ENCODE results near the gene PTPN6. TPM values are rescaled to one million over a fixed set of nuclear protein-coding genes. Genes with fewer than 3 reads are reported as not detected.

The PTPN6 gene
- total RNA-seq, 1 donor from 2014 or later: 17.8 TPM

DNA sequence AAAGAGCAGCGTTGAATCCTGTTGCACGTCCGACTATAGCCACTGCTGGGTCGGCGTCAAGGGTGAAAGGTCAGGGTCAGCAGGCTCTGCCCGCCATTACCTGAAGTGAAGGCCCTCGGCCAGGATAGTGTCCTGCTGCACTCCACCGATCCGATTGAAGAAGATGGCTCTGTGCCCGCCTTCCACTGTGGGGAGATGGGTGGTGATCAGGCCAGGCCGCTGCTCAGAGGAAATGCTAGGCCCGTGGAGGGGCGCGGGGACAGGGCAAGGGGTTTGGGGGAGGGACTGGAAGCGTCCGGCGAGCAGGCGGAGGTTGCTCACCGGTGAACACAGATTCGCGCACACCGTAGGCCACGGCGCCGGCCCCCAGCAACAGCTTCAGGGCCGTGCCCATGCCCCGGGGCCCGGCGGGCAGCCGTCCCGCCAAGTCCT lies 19.0 kb downstream of the PTPN6 start:
- peak; percentile 27 for ATAC-seq

DNA sequence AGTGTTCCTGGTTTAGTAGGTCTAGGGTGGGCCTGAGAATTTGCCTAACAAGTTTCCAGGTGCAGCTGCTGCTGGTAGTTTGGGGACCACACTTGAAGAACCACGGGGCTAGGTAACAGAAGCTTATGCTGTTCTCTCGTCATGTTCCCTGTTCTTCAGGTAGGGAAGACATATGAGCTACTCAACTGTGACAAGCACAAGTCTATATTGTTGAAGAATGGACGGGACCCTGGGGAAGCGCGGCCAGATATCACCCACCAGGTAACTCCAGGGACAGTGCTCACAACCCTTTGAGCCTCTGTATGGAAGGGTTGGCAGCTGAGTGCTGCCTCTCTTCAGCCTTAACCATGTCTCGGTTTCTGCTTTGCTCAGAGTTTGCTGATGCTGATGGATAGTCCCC lies 23.0 kb downstream of the PTPN6 start:
- no peak for ATAC-seq

DNA sequence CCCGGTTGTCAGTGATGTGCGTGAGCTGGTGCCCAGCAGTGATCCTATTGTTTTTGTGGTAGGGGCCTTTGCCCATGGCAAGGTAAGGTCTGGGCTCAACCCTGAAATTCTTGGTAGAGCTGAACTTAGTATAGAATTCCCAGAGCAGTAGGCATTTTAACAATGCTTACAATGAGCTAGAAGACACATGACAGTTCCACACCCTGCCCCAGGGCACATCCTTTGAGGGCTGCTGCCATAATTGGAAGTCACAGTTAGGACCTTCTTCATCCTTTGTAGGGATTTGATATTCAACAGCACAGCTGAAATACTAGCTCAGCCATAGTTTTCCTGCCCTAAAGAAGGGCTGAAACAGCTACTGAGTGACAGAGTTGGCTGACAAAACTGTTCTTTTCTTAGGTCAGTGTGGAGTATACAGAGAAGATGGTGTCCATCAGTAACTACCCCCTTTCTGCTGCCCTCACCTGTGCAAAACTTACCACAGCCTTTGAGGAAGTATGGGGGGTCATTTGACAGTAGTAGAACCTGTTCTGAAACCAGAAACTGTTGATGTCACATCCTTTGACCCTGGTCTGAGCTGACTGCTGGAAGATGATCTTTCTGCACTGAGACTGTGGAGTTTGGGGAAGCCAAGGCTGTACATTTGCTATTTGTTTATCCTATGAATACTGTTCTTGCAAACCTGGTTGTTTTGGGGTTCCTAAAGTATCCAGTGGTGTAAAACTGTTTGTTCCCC lies 24.3 kb downstream of the PTPN6 start:
- no peak for ATAC-seq

DNA sequence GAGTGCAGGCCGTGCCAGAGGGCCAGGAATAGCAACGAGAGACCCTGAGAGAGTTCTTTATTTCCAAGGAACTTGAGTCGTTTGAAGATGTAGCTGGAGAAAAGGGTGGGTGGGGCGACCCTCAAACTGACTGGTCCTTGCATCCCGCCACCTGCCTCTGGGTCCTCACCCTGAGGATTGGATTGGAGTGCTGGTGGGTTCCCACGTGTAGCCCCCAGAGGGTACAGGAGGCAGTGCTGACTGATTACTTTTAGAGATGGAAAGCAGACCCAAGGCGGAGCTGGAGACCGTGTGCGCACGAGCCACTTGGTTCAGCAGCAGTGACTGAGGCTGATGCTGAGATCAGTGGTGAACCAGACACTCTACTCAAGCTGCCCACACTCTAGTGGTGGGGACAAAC lies 26.5 kb downstream of the PTPN6 start:
- no peak for ATAC-seq

DNA sequence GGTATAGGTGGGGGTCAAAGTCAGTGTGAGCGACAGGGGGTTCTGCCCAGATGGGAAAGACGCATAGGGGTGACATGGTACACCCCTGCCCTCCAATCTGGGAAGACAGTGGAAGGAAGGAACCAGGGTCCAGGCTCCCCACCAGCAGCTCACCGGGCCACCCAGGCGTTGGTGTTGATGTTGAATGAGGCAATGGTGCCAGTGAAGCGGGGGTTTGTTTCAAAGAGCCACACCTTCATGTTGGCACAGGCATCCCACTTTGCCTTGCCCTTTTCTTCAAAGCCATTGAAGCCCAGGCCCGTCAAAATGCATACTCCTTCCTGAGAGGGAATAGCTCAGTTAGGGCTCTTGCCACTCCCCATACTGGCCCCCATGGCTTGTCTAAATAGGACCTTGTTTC lies 27.0 kb downstream of the PTPN6 start:
- ATAC-seq: no peak

DNA sequence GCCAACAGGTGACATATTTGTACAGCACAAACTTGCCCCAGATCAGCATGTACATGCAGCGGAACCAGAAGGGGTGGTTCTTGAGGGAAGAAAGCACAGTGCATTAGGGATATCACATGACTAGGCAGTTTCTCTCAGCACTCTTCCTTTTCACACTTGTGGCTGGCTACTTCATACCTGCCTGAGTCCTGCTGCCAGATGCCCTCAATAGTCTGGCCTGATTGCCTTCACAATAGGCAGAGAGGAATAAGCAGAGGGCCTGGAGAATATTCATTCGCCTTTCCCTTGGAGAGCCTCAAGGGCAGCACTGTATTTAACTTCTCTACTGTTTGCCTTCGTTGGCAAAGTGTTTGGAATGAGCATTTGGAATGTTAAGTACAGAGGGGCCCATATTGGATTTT lies 27.5 kb downstream of the PTPN6 start:
- peak; percentile 89 for ATAC-seq

DNA sequence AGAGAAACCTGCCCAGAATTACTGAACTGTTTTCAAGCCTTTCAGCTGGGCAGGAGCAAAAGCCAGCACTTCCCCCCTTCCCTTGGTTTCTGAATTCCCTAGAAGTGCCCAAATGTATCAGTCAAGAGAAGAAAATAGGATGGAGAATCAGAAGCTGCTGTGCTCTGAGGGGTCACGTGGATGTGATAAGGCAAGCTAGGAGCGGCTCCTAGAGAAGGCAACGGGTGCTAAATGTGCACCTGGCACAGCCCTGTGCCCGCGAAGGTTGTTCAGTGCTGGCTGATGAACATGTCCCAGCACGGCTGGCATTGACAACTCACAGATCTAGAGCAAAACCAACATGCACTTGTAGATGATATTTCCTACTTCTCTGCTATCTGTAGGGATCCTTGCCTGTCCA lies 27.9 kb downstream of the PTPN6 start:
- ATAC-seq: peak; percentile 63

DNA sequence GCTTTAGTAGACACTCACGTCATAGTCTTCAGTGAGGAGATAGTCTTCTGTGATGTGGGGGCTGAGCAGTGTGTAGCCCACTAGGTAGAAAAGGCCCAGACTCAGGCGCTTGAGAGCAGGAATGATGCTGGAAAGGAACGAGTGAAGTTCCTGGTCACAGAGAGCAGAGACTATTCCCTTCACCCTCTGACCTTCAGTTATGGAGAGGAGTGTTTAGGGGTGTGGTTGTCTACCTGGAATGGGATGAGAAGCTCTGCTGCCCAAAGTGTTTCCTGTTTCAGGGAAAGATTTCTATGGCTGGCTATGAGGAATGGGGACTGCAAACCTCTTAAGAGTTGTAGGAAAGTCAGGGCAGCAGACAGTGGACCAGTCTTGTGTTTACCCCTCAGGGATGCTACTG lies 28.3 kb downstream of the PTPN6 start:
- peak; percentile 14 for ATAC-seq

DNA sequence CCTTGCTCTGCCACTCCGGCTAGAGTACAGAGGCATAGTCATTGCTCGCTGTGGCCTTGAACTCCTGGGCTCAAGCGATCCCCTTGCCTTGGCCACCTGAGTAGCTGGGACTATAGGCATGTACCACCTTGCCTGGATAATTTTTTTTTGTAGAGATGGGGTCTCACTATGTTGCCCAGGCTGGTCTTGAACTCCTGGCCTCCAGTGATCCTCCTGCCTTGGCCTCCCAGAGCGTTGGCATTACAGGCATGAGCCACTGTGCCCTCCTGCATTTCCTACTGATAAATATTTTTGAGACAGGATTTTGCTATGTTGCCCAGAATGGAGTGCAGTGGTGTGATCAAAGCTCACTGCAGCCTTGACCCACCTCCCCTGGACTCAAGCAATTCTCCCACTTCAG lies 28.9 kb downstream of the PTPN6 start:
- ATAC-seq: no peak

DNA sequence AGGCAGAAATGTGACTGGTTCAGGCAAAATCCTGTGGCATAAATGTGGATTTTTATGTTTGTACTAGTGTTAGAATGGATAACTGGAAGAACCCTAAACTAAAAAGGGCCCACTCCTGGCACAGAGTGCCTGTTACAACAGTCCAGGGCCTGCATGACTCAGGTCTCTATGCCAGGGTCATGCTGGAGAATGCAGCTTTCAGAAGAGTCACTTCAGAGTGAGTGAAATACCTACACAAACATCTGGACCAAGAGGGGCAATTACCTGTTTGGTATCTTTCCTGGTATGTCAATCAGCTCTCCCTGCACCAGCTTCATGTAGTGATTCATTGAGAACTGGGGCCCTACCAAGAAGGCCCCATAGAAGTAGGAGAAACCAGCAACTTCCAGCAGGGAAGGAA lies 29.6 kb downstream of the PTPN6 start:
- ATAC-seq: no peak

DNA sequence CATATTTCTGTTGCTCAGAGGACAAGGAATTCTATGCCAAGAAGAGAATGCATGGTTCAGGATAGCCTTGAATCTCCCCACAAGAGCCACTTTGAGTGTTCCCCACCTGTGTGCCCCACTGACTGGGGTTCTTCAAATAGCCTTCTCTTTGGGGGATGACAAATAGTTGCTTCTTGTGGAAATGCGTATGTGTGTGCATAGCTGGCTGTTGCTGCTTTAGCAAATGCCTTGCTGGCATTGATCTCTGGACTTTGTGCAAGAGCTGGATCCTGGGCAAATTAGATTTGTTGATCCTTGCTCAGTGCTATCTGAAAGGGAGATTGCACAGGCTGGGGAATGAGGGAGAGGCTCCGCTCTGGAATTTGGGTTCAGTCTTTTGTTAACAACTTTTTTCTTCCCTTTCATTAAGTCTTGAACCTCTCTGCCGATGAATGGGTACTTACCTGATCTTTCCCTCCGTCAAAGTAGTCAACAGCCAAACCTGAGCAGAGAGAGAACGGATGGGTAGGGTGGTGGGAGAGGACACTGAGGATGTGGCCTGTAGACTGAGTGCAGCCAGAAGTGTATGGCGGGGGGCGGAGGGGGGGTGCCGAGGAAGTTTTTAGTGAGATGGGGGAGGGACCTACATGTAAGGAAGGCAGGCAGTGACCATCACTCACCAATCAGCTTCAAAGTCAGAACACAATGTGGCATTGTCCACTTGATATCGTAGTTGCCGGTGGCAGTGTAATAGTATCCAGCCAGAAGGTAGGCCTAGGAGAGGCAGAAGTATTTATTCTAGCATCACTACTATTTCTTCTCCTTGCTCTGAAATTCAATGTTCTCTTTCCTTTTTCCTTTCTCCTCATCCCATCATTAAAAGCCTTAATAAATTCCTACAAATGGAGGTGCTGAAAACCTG lies 30.2 kb downstream of the PTPN6 start:
- no peak for ATAC-seq

DNA sequence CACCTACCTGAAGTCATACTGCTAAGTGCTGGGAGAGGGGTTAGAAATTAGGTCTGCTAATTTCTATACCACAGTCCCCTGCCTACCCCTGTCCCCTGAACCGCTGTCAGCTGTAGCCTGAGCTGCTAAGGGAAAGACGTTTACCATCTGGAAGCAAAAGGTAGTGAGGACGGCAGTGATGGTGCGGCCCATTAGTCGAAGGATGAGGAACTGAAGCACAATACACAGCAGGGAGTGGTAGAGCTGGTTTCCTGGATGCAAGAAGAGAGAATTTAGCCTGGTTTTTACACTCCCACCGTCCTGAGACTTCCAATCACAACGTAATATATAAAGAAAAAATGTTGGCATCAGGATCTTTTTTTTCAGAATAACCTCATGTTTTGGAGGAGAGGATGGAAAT lies 31.4 kb downstream of the PTPN6 start:
- no peak for ATAC-seq

DNA sequence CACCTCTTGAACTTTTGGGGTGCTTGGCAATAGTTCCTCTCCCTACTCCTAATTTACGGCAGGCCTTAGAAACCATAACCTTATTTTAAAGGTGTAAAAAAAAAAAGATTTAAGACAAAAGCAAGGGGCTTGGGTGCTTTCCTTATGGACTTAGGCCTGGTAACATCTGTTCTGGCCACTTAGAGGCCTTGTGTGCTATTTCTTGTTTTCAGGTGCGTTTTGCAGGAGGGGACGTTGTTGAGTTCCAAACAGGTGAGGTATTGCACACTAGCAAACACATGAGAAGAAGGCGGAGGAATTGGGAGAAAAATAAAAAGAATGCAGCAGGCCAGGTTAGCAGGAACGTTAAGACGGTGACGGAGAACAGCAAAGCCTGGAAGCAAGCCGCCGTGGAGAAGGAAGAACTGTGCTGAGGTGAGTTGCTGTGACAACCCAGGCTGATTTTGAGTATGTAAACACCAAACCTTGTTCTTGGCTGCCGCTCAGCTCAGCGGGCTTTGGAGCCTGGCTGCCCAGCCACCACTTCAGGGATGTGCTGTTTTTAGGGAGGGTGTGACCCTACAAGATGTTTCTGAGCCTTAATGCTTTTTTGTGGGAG lies 36.9 kb downstream of the PTPN6 start:
- ATAC-seq: peak; percentile 85

DNA sequence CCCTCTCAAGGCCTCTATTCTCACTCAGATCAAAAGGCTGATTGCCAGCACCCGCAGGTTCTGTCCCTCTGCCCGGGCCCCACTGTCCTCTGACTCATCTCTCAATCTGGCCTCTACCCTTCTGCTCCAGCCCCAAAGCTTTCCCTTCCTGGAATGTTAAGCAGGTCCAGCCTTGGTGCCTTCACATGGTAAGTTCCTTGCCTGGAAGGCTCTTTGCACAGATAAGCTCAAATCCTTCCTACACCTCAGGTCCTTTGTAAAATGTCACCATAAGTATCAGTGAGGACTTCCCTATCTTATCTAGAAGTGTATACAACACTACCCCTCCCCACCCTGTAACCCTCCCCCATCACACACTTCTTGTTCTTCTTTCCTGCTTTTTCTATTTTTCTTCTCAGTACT lies 44.9 kb downstream of the PTPN6 start:
- no peak for ATAC-seq

DNA sequence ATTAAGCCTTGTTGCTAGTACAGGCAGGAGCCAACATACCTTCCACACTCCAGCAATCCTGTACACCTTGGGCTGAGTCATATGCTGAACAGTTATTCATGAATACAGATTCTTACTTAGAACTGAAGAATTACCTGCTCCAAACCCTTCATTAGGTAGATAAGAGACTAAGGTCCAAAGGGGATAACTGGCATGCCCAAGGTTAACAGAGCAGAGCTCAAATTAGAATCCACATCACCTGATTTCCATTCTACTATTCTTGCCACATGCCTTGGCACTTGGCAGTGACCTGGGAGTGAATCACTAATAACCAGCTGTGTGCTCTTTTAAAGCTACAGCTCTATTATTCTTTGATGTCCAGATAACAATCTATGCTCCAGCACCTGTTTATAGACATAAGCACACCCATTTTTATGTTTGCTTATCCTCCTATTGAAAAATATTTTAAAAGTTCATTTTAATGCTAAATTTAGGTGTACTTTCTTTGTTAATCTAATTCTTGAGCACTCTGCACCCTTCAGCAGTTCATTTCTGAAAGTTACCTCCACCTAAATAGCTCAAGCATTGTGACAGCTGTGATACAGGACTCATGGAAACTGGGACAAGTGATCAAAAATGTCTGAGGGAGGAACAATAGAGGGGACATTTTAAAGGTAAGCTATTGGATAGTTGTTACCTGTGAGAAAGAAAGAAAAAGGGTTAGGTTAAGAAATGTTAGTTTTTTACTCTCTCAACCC lies 47.7 kb downstream of the PTPN6 start:
- peak; percentile 83 for ATAC-seq

DNA sequence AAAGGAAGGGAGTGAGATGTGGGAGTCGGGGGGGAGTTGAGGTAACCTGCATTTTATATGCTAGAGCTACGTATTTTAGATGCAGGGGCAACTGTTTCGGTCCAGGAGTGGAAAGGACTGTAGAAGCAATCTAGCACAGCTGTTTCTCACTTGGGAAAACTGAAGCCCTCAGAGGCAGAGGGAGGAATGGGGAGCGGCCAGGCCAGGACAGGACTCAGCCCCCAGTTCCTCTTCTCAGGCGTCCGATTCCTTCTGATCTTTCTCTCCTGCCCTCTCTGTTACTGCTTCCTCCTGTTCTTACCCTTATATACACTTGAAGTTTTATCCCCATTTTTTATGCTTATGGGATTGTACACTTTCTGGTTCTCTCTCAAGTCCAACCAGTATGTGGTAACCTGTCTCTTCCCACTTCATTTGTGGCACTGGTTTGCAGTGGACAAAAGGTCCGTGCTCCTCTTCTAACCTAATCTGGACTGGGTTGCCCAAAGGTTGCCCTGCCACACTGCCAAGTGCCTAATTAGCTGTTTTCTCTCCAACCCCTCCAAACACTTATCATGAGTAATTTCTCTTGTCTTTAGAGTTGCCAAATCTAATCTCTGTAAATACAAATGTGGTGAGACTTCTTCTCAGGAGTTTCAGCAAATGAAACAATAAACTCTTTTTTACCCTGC lies 50.9 kb downstream of the PTPN6 start:
- no peak for ATAC-seq

DNA sequence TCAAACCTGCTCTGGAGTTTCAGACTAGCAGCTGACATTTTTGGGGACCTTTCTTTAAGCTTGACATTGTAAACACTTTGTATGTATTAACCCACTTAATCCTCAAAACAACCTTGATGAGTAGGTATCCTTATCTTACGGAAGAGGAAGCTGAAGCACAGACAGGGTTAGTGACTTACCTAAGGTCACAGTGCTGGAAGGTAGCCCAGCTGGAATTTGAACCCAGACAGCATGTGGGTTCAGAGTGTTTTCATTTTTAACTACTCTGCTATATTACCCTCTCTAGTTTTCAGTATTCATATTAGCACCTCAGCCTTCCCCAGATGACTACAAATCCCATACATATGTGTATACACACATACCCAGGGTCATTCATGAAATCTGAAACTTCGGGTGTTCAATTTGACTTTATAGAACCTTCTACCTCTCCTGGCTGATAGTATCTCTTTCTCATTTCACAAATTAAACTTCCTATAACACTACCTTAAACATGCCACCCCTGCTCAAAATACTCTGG lies 53.2 kb downstream of the PTPN6 start:
- ATAC-seq: no peak

DNA sequence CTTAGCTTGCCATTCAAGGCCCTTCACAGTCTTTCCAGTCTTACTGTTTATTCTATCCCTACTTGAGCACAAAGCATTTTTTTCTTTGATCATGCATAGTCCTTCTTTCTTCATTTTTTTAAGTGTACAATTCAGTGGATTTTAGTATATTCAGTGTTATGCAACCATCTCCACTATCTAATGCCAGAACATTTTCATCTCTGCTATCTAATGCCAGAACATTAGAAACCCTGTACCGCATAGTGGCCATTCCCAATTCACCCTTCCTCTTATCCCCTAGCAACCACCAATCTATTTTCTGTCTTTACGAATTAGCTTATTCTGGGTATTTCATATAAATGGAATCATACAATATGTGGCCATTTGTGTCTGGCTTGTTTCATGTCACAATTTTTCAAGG lies 53.7 kb downstream of the PTPN6 start:
- ATAC-seq: no peak

DNA sequence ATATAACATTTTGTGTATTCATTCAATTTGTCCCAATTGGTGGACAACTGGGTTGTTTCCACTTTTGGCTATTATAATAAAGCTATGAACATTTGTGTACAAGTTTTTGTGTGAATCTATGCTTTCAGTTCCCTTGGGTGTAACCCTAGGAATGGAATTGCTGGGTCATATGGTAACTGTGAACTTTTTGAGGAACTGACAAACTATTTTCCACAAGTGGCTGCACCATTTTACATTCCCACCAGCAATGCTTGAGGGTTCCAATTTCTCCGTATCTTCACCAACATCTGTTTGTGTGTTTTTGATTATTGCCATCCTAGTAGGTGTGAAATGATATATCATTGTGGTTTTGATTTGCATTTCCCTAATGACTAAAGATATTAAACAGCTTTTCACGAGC lies 54.2 kb downstream of the PTPN6 start:
- no peak for ATAC-seq

DNA sequence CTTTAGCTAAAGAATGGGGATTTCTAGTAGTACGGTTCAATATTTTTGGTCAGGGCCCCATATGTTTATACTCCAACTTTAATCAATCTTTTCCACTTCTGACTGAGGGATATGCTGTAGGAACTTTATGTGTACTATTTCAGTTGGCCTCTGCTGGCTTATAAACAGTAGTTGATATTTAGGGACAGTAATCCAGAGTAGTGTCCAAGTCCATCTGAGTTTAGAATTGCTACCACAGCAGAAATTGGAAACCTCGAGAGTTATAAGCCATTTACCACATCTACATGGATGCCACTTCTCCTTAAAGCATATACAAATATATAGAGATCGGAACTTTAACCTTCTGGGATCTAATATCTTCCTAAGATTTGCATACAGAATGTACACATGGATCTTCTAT lies 55.5 kb downstream of the PTPN6 start:
- no peak for ATAC-seq

DNA sequence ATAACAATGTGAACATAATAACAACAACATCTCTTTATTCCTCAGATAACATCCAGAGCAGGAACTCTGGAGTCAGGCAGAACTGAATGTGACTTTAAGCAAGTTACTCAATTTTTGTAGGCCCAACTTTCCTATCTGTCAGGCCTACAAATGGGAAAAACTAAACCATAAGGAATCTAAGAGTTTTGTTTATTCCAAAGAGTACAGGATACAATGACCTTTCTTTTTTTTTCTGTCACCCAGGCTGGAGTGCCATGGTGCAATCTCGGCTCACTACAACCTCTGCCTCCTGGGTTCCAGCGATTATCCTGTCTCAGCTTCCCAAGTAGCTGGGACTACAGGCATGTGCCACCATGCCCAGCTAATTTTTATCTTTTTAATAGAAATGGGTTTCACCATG lies 57.7 kb downstream of the PTPN6 start:
- ATAC-seq: no peak

DNA sequence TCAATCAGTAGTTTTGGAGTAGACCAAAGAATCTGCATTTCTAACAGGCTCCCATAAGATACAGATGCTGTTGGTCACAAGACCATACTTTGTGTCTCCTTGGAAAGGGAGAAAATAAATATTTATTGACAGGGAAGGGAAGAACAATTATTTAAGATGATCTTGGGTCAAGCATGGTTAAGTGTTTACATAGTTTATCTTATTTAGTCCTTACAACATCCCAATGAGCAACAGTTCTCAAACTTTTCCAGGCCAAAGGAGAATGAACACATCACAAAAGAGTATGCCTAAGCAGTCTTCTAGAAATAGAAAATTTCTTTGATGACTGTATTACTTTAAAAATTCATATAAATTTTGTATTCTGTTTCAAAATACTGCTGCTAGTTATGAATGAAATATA lies 58.4 kb downstream of the PTPN6 start:
- no peak for ATAC-seq

Measured in esophagus mucosa (tissue), 1 donor.